Muscle of arm (tissue), 12 donors: ENCODE results near the gene RUFY2. TPM values are rescaled to one million over a fixed set of nuclear protein-coding genes. Genes with fewer than 3 reads are reported as not detected.

Experiments used
- DNase-seq: peaks from one replicate; pipeline ENCODE4 v3.0.0-alpha.2; 2013
- polyA plus RNA-seq, 12 donors: library from polyadenylated mRNA; unstranded; fragments of 120-200 nt; gene quantifications; one replicate each; pipeline ENCODE4 v1.2.1, GENCODE V29; 2013; ENCODE audit not compliant: insufficient read length in 12 of 12

RUFY2 gene
- polyA plus RNA-seq, 12 donors = 12.8 to 39.9 (median 20.7) TPM; not detected in 1

- DNase-seq = no peak
Measured at GRCh38 chr10:68365611-68366010, 41.5 kb downstream of the RUFY2 start.

- peak; percentile 11 for DNase-seq
Measured at GRCh38 chr10:68364101-68364886, 42.8 kb downstream of the RUFY2 start.

- DNase-seq = no peak
Measured at GRCh38 chr10:68362590-68362989, 44.5 kb downstream of the RUFY2 start.

DNA sequence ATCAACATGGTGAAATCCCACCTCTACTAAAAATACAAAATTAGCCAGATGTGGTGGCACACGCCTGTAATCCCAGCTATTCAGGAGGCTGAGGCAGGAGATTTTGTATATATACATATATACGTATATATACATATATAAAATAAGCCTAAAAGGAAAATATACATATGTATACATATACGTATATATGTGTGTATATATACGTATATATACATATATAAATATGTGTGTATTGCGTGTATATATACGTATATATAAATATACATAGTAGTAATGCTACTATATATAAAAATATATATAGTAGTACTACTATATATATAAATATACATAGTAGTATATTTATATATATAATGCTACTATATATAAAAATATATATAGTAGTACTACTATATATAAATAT is 47.9 kb downstream of the RUFY2 start:
- DNase-seq = no peak

GRCh38 chr10:68353537-68353936 is 53.5 kb downstream of the RUFY2 start:
- DNase-seq = no peak

DNA sequence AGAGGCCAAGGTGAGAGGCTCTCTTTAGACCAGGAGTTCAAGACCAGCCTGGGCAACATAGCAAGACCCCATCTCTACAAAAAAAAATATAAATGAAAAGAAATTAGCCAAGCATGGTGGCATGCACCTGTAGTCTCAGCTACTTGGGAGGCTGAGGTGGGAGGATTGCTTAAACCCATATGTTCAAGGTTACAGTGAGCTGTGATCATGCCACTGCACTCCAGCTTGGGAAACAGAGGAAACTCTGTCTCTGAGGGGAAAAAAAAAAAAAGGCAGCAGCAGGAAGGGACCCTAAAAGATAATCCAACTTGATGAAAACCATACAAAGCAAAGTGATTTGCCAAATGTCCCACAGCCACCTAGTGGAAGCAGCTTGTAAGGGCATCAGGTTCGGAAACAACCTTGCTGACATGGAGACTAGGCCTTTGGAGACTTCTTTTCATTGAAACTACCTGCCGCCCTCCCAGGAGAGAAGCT is 58.8 kb downstream of the RUFY2 start:
- DNase-seq = no peak

- no peak for DNase-seq
Measured at GRCh38 chr10:68346774-68347173, 60.3 kb downstream of the RUFY2 start.

- DNase-seq = no peak
Measured at GRCh38 chr10:68345621-68346020, 61.5 kb downstream of the RUFY2 start.

- no peak for DNase-seq
Measured at GRCh38 chr10:68342909-68343516, 64.1 kb downstream of the RUFY2 start.

- no peak for DNase-seq
Measured at GRCh38 chr10:68340358-68341080, 66.6 kb downstream of the RUFY2 start.

DNA sequence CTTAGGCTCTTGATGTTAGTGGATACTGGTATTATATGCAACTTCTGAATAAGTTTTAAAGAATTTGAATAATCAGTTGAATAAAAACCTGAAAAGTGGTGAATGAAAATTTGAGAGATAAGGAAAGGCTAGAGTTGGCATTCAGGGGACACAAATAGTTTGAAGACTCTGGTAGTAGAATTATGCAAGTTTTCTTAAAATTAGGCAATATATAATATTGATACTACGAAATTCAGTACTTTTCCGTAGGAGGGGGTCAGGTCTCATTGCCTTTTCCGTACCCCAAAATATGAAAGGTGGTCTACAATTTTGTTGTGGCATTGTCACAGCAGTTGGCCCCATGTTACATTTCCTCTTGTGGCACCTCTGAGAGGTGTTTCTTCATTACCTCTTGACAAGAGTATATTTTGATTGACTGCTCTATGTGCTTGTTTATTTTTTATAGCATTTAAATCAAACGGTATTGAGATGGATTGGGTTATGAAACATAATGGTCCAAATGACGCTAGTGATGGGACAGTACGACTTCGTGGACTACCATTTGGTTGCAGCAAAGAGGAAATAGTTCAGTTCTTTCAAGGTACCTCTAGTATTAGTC is 70.2 kb downstream of the RUFY2 start:
- no peak for DNase-seq

GRCh38 chr10:68334672-68335467 is 72.2 kb downstream of the RUFY2 start:
- no peak for DNase-seq

- DNase-seq = no peak
Measured at GRCh38 chr10:68333440-68334431, 73.3 kb downstream of the RUFY2 start.

- DNase-seq = peak; percentile 30
Measured at GRCh38 chr10:68333058-68333395, 74.0 kb downstream of the RUFY2 start.

- DNase-seq = peak; percentile 86
Measured at GRCh38 chr10:68332259-68333057, 74.6 kb downstream of the RUFY2 start, which contains the start of gene PBLD. Gene PBLD (minus strand): TSS chr10:68332928. CDS start chr10:68306844, 26,084 bp downstream.

DNA sequence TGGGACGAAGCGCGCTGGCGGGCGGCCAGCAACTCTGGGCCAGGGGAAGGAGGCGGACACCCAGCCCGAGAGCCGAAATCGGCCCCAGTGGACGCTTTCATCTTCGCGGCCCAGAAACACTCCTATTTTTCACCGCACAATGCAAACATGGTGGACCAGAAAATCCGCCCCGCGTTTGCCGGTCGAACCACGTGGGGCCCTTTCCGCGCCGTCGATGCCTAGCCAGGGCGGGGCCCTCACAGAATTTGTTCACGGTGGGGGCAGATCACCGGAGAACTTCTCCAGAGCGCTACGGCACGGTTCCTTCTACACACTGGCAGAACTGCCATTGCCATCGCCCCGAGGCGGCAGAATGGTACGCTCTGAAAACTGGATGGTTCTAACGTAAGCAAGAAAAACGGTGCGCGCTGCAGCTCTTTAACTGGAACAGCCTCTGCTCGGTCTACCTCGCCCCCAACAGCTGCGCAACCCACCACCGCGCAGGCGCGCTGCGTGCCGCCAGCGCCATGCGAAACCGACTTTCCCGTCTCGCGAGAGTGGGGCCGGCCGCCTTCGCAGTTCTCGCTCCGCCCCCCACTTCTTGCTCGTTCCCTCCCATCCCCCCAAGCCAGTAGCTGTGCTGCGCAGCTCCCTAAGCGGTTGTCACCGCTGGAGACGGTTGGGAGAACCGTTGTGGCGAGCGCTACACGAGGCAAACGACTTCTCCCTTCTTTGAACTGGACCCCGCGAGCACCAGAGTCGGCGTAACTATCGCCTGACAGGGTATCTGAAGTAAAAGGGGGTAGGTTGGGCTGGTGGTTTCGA is 75.4 kb downstream of the RUFY2 start, which contains the start of gene HNRNPH3:
Gene HNRNPH3, plus strand, starts transcription at position 610 of the 804 bp plus-strand sequence. CDS start 5,158 bp downstream, outside the sequence.
- DNase-seq = peak; percentile 100

GRCh38 chr10:68330852-68331454 is 76.1 kb downstream of the RUFY2 start:
- peak; percentile 63 for DNase-seq

DNA sequence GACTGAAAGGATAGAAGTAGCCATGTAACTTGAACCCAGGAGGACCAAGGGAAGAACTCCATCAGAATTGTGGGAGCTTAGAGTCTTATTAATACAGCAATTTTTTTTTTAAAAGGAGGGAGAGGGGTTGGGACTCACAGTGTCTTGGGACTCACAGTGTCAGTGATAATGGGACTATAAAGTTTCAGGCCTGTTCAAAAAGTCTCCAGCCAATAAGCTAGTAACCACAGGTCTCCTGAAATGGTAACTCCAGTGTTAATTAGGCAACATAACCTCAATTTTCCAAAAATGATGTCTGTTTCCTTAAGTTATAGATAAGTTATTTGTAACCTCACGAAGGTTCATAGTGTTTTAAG is 77.6 kb downstream of the RUFY2 start:
- DNase-seq = no peak
